T-helper 22 cell (primary cell): ENCODE results near the gene IFITM1.

ENCODE experiments used
- DNase-seq: peaks from one replicate; pipeline ENCODE4 v3.0.0-alpha.2; 2020; ENCODE audit warnings: low read depth

The IFITM1 gene

GRCh38 chr11:293852-294661, 19.8 kb upstream of the IFITM1 start:
- DNase-seq: no peak

GRCh38 chr11:294780-295179, 19.1 kb upstream of the IFITM1 start:
- no peak for DNase-seq

- DNase-seq: no peak
These were observed 18.3 kb upstream of the IFITM1 start for GRCh38 chr11:295351-296170.

- DNase-seq: no peak
These were observed 17.4 kb upstream of the IFITM1 start for GRCh38 chr11:296171-297050.

GRCh38 chr11:297051-297585, 16.7 kb upstream of the IFITM1 start:
- DNase-seq: no peak

GRCh38 chr11:297586-298405, 16.0 kb upstream of the IFITM1 start:
- no peak for DNase-seq

- no peak for DNase-seq
These were observed 15.3 kb upstream of the IFITM1 start for GRCh38 chr11:298406-299065.

- no peak for DNase-seq
These were observed 14.6 kb upstream of the IFITM1 start, which contains the start of gene IFITM5 for GRCh38 chr11:299081-299891. IFITM5 (minus strand) TSS chr11:299526; CDS start chr11:299490, 36 bp downstream.

GRCh38 chr11:299951-300735, 13.7 kb upstream of the IFITM1 start:
- no peak for DNase-seq

GRCh38 chr11:303363-303762, 10.5 kb upstream of the IFITM1 start:
- no peak for DNase-seq

- DNase-seq: no peak
These were observed 9.8 kb upstream of the IFITM1 start for GRCh38 chr11:304061-304506.

GRCh38 chr11:304915-305843, 8.7 kb upstream of the IFITM1 start:
- DNase-seq: peak; percentile 39

GRCh38 chr11:305844-306211, 8.0 kb upstream of the IFITM1 start:
- no peak for DNase-seq

- no peak for DNase-seq
These were observed 7.0 kb upstream of the IFITM1 start for GRCh38 chr11:306645-307371.

GRCh38 chr11:307766-308708, 5.8 kb upstream of the IFITM1 start, which contains the start of gene IFITM2:
IFITM2 (plus strand) TSS chr11:307816; CDS start chr11:308193, 377 bp downstream.
- peak; percentile 40 for DNase-seq
